ENCODE results near the gene LILRA2.

Gene LILRA2

GRCh38 chr19:54551293-54551692, 22.3 kb upstream of the LILRA2 start:
- H3K4me3 ChIP-seq (ENCODE audit: low read depth, low read length), result no peak overlapping the region
- no peak overlapping the region for H3K27ac ChIP-seq
- no peak for DNase-seq
- H3K36me3 ChIP-seq, result no peaks in the 10 kb centered on the region
- no peak for TF ChIP-seq CTCF (IDR thresholded peaks at IDR 0.05; ENCODE audit: low read depth, low read length)
- H3K9me3 ChIP-seq (ENCODE audit: severe bottlenecking), result peaks cover 12% of the 10 kb centered on the region
- H3K27me3 ChIP-seq (ENCODE audit: insufficient read depth, low read depth, severe bottlenecking), result peaks cover 90% of the 10 kb centered on the region

GRCh38 chr19:54551950-54552912, 21.4 kb upstream of the LILRA2 start:
- no peaks in the 10 kb centered on the region for H3K36me3 ChIP-seq
- H3K9me3 ChIP-seq (ENCODE audit: severe bottlenecking), result peaks cover 12% of the 10 kb centered on the region
- H3K27ac ChIP-seq, result no peak overlapping the region
- DNase-seq, result no peak
- no peak for TF ChIP-seq CTCF (IDR thresholded peaks at IDR 0.05; ENCODE audit: low read depth, low read length)
- peaks cover 91% of the 10 kb centered on the region for H3K27me3 ChIP-seq (ENCODE audit: insufficient read depth, low read depth, severe bottlenecking)
- H3K4me3 ChIP-seq (ENCODE audit: low read depth, low read length), result no peak overlapping the region

GRCh38 chr19:54552913-54553310, 20.7 kb upstream of the LILRA2 start:
- H3K9me3 ChIP-seq (ENCODE audit: severe bottlenecking), result peaks cover 12% of the 10 kb centered on the region
- no peak overlapping the region for H3K27ac ChIP-seq
- no peak overlapping the region for H3K4me3 ChIP-seq (ENCODE audit: low read depth, low read length)
- no peak for TF ChIP-seq CTCF (IDR thresholded peaks at IDR 0.05; ENCODE audit: low read depth, low read length)
- peaks cover 91% of the 10 kb centered on the region for H3K27me3 ChIP-seq (ENCODE audit: insufficient read depth, low read depth, severe bottlenecking)
- no peaks in the 10 kb centered on the region for H3K36me3 ChIP-seq
- DNase-seq, result no peak

GRCh38 chr19:54554006-54554405, 19.6 kb upstream of the LILRA2 start:
- peaks cover 12% of the 10 kb centered on the region for H3K9me3 ChIP-seq (ENCODE audit: severe bottlenecking)
- no peaks in the 10 kb centered on the region for H3K36me3 ChIP-seq
- no peak for DNase-seq
- TF ChIP-seq CTCF (IDR thresholded peaks at IDR 0.05; ENCODE audit: low read depth, low read length), result no peak
- no peak overlapping the region for H3K27ac ChIP-seq
- H3K4me3 ChIP-seq (ENCODE audit: low read depth, low read length), result no peak overlapping the region
- H3K27me3 ChIP-seq (ENCODE audit: insufficient read depth, low read depth, severe bottlenecking), result peaks cover 93% of the 10 kb centered on the region

- Histone ChIP-seq H3K9me3 (ENCODE audit: severe bottlenecking) (peaks cover 12% of the 10 kb centered on the region), H3K27ac (no peak overlapping the region), H3K27me3 (ENCODE audit: insufficient read depth, low read depth, severe bottlenecking) (peaks cover 91% of the 10 kb centered on the region), H3K4me3 (ENCODE audit: low read depth, low read length) (no peak overlapping the region), H3K36me3 (no peaks in the 10 kb centered on the region)
- TF ChIP-seq CTCF (IDR thresholded peaks at IDR 0.05; ENCODE audit: low read depth, low read length), result no peak
- no peak for DNase-seq
These were observed 18.7 kb upstream of the LILRA2 start for GRCh38 chr19:54554896-54555295.

Data from WERI-Rb-1 (cell line).